Stimulated activated CD8-positive, alpha-beta memory T cell treated with anti-CD3 and anti-CD28 coated beads, Interleukin-15, amount 100 ng/mL, for 1 hour (primary cell): ENCODE measurements around the gene TPGS2.
"Not testable (repeated sequence)": the region's sequence is repeated elsewhere in the genome, so short reads cannot be mapped to it uniquely, and the experiment has no call there.

ENCODE experiments used
- DNase-seq: peaks from one replicate; pipeline ENCODE4 v3.0.0-alpha.2; 2020; ENCODE audit warnings: low read depth

TPGS2 gene

GRCh38 chr18:36772241-36772723 is 56.5 kb downstream of the TPGS2 start:
- DNase-seq: no peak

DNA sequence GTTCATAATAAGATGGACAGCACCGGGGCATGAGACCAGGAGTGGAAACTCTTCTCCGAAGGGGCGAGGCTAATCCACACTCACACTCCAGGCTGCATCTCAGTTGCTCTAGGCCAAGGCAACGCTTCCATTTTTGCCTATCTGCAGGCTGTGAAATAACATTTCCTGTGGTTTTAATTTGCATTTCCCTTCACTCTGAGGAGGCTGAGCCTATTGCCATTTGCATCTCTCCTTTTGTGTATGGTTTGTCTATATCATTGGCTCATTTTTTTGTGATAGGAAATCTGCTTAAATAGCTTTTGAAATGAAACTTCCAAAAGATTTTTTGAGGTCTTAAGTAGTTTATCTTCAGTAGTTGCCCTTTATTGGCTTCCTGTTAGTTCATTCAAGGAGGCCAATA is 57.6 kb downstream of the TPGS2 start:
- no peak for DNase-seq

DNA sequence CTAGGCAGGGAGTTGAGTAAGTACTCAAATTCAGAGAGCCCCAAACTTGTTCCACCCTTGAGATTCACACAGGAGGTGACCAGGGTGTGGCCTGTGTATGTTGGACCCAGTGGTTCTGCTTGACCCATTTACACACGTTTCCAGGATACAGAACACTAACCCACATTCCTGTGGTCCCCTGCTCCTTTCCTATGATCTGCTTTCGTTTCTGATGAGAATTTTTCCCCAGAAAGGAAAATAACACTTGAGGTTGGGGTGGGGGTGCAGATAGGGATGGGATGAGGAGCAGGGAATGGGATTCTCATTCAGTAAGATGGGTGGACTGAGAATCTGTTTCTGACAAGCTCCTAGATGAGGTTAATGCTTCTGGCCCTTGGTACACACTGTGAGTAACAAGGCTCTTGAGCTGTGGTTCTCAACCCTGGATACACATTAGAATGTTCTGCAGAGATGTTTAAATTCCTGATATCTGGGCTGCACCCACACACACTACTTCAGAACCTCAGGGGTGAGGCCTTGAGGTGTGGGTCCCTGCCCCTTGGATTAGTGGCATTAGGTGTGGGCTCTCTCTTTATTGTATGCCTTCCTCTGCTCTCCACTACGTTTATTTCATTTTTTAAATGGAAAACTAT is 58.4 kb downstream of the TPGS2 start:
- DNase-seq: no peak

- no peak for DNase-seq
Observed at GRCh38 chr18:36769611-36770314, 59.0 kb downstream of the TPGS2 start.

- no peak for DNase-seq
Observed at GRCh38 chr18:36769172-36769571, 59.6 kb downstream of the TPGS2 start.

DNA sequence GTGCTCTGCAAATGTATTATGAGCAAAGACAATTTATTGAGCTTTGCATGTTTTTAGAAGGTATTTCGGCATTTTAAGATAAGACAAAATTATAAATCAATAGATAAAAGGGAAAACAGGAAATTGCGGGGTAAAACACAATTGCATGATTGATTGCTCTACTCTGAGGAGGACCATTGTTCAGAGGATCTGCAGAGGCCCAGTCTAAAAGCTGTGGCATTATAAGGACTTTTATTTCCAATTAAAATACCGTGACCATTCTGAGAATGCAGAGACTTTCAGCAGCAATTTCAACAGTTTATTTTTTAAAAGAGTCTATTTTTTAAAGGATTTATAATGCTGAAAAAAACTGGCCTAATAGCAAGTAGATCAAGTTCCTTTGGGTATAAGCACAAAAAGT is 62.0 kb downstream of the TPGS2 start:
- DNase-seq: no peak

- not testable (repeated sequence) for DNase-seq
Observed at GRCh38 chr18:36762965-36763364, 65.8 kb downstream of the TPGS2 start.

DNA sequence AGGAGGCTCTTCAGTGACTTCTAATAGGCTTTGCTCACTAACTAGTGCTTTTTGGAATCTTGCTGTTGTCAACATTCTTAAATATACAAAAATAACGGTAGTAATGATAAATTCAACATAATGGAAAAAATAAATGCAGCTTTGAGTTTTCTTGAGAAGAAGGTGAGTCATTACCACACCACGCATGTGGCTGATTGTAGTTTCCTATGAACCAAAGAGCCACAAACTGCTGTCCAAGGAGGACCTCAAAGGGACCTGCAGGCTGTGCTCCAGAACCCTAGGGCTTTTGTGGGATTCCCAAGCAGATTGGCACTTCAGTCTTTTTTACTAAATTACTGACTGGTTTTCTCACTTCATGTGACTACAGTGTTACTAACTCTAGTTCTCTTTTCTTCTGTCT is 66.7 kb downstream of the TPGS2 start:
- DNase-seq: no peak

DNA sequence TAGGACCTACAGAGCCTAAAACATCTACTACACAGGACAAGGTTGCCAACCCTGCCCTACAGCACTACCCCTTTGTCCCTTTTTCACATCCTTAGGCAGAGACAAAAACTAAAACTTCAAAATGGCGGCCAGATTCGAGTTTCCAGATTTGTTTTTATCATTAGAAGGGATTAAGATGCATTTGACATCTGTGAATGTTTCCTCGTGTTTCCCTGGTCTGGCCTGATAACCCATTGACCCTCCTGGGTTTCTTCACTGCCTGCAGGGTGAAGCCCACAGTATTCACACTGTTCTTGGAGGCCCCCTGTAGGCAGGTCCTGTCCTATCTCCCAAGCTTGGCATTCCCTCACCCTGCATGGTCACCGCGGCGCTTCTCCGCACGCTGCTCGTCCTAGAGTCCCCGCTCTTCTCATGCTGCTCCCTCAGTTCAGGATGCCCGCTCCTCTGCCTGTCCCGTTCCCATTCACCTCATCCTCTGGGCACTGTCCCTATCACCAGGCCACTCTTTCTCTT is 67.6 kb downstream of the TPGS2 start:
- no peak for DNase-seq

- no peak for DNase-seq
Observed at GRCh38 chr18:36760598-36760997, 68.2 kb downstream of the TPGS2 start.

- DNase-seq: no peak
Observed at GRCh38 chr18:36759167-36759776, 69.5 kb downstream of the TPGS2 start.

DNA sequence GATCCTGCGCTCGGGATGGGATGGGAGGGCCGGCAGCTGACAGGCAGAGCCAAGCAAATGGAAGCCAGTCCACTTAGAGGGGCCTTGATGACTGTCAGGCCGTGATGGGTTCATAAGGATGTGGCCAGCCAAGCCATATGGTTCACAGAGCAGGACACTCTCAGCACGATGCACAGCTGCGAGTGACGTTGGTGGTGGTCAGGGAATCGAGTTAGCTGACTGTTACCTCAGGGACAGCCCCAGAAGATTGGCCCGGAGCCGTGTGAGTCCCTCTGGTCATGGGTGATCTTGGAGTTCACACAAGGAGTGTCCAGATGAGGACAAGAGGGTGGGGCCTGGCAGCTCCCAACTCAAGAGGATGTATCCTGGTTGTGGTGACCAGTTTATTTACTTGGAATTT is 70.2 kb downstream of the TPGS2 start:
- DNase-seq: no peak

GRCh38 chr18:36757991-36758390 is 70.8 kb downstream of the TPGS2 start:
- no peak for DNase-seq

- no peak for DNase-seq
Observed at GRCh38 chr18:36757081-36757480, 71.7 kb downstream of the TPGS2 start.

- no peak for DNase-seq
Observed at GRCh38 chr18:36756242-36756641, 72.6 kb downstream of the TPGS2 start.

DNA sequence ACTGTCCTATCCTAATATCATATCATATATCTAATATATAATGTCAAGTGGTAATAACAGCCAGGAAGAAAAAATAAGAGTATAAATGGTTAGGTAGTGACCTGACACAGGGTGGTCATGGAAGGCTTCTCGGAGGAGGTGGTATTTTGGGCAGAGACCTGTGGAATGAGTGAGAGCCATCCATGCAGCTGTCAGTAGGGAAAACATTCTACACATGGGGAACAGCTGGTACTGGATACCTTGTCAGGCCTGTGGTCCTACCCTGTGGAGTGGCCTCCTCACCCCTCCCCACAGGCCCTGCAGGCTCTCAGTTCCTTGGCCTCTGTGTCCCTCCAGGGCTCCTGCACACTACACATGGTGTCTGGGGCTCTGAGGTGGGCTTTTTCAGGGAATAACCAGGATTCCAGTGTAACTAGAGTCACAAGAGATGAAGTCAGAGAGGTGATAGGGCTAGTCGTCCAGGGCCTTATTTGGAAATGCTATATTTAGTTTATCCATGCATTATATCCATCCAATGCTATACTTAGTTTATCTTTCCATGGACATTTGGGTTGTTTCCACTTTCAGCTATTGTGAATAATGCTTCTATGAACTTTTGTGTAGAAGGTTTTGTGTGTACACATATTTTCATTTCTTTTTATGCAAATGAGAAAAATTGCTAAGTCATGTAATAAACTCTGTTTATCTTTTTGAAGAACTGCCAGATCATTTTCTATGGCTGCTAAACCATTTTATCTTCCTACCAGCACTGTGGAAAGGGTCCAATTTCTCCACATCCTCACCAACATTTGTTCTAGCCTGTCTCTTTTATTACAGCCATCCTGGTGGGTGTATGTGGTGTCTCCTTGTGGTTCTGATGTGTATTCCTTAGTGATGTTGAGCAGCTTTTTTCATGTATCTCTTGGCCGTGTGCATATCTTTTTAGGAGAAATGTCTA is 75.6 kb downstream of the TPGS2 start:
- DNase-seq: no peak

- DNase-seq: no peak
Observed at GRCh38 chr18:36745219-36745975, 83.4 kb downstream of the TPGS2 start.

DNA sequence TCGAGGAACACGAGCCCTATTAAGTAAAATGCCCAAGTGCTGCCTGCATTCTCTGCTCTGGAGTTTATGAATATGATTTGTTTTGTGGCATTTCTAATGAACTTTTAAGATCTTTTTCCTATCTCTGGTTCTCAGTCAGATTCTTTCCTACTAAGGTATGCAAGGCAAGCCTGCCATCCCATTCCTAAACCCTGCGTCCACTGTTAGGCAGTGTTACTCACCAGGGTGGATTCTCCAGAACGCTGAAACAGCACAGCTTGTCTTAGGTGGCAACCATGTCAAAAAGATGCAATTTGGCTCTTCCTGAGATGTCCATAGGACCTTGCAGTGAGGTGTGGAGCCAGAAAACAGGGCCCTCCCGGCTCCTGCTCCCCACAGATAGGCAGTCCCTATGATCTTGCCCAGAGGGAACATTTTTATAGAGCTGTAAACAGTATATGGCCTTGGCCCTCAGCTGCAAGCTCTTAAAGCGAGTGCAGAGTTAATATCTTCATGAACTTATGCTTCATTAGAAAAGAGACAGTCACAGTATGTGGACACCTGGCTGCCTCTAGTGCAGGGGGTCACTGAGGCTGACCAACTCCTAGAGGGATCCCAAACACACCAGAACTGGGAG is 84.4 kb downstream of the TPGS2 start:
- DNase-seq: no peak
